Heart right ventricle (tissue), 16 donors: ENCODE data around the gene SWAP70. TPM values are rescaled to one million over a fixed set of nuclear protein-coding genes. Genes with fewer than 3 reads are reported as not detected.
A peak's percentile ranks its signal among the peaks of the same experiment; 100 is the strongest.

Experiments
- ATAC-seq, 8 donors: fragments of 200-7000 bp; cut with Tn5 transposase; one replicate each; pipeline ENCODE4 v1.9.1; 2020; ENCODE audit warnings: mild to moderate bottlenecking in 8 of 8, moderate library complexity in 8 of 8, moderate number of reproducible peaks in 1 of 8
- DNase-seq, 2 donors: peaks; one replicate each; pipeline ENCODE4 v3.0.0-alpha.2; 2020
- H3K27ac ChIP-seq, 10 donors: fragments of 200-600 bp; sonication (generic) in 2 of 10; one replicate each; pipeline versions ENCODE4 v1.5.0 to v1.8.0; 2020 to 2022; ENCODE audit warnings: mild to moderate bottlenecking in 3 of 10
- H3K27me3 ChIP-seq, 7 donors: fragments of 200-600 bp; one replicate each; pipeline ENCODE4 v1.8.0; 2021 to 2022; ENCODE audit warnings: mild to moderate bottlenecking in 2 of 7
- H3K36me3 ChIP-seq, 9 donors: fragments of 200-600 bp; sonication (generic) in 1 of 9; one replicate each; pipeline versions ENCODE4 v1.5.0 to v1.8.0; 2020 to 2022; ENCODE audit warnings: mild to moderate bottlenecking in 2 of 9
- H3K4me1 ChIP-seq, 9 donors: fragments of 200-600 bp; sonication (generic) in 1 of 9; one replicate each; pipeline versions ENCODE4 v1.5.0 to v1.8.0; 2020 to 2022; ENCODE audit warnings: mild to moderate bottlenecking in 4 of 9
- H3K4me3 ChIP-seq, 10 donors: fragments of 200-600 bp; sonication (generic) in 2 of 10; one replicate each; pipeline versions ENCODE4 v1.5.0 to v1.8.0; 2020 to 2022; ENCODE audit warnings: mild to moderate bottlenecking in 7 of 10, moderate library complexity in 2 of 10
- H3K9me3 ChIP-seq, 11 donors: fragments of 200-600 bp in 10 of 11; sonication (generic) in 2 of 11; one replicate each; pipeline versions ENCODE4 v1.5.0 to v1.8.0; 2013 to 2022; ENCODE audit warnings: mild to moderate bottlenecking in 2 of 11, control low read depth in 1 of 11, moderate library complexity in 1 of 11
- CTCF ChIP-seq, 9 donors: fragments of 200-600 bp; sonication (generic) in 2 of 9; IDR thresholded peaks; one replicate each; pipeline versions ENCODE4 v1.5.0 to v1.8.0; 2021 to 2022; ENCODE audit warnings: antibody characterized with exemption in 9 of 9, mild to moderate bottlenecking in 5 of 9, moderate library complexity in 1 of 9
- WGBS, 2 donors: extraction: QIAGEN DNeasy Blood & Tissue Kit; methylation state at CpG; one replicate each; pipeline ENCODE4 v1.1.7; 2013; ENCODE audit warnings: inconsistent platforms in 1 of 2; 5-methylcytosine and 5-hydroxymethylcytosine counted together
- intact Hi-C, 10 donors: fragments of 100-400 bp; cut with DNase I; formaldehyde crosslinking; loops; one replicate each; pipeline versions ENCODE4 v1.11.1 to v1.14.2; 2022
- polyA plus RNA-seq, 2 donors: library from polyadenylated mRNA; stranded (reverse); fragments of 200-250 nt; gene quantifications; one replicate each; pipeline ENCODE4 v1.2.3, GENCODE V29; 2013
- total RNA-seq, 10 donors: library from RNA; stranded (reverse); fragmentation: NEBNext Ultra II Directional in 3 of 10; extraction: Animal tissue kit (Norgen Biotek cat#: 25700) in 3 of 10; gene quantifications; one replicate each; pipeline versions ENCODE4 v1.2.1 to v1.2.4, GENCODE V29; 2021 to 2023
- donor health status: Arrhythmogenic right ventricular cardiomyopathy.
- donor health status: ischemic (EF 13 %, LVEDD 7.1; RV severe dilation, severe dysfunction).
- donor health status: healthy with polysubstance abuse.
- donor health status: DM: no; HTN: yes; CAD: no.
- donor health status: DM: no; HTN: no; CAD: no.
- donor health status: ischemic (EF 25% LVEDD 6.9; RV normal size, moderate dysfunction).
- donor health status: ischemic (EF 25% LVEDD 5.7; RV mildly dilated, moderate dysfunction).
- donor health status: healthy.
- donor health status: DM: yes; HTN: yes; CAD: no.
- donor health status: Ischemic cardiomyopathy.
- donor health status: ischemic (EF 35%, LVEDD 5.7; RV mildly dilated, moderate dysfunction).
- donor health status: nonischemic (EF 11% LVEDD 7.7; RV severe dilation, severe dysfunction).
- donor health status: DM: yes; HTN: yes; CAD: no.
- donor health status: PGD.
- donor health status: ischemic (EF 29% LVEDD 5.4; RV normal size, mild dysfunction).
- donor health status: nonischemic (EF 23%, LVEDD 6.1; RV moderate dilation, normal function).

Gene SWAP70
- total and polyA plus RNA-seq, 12 donors, result 7.8 to 33.4 (median 19.6) TPM

DNA sequence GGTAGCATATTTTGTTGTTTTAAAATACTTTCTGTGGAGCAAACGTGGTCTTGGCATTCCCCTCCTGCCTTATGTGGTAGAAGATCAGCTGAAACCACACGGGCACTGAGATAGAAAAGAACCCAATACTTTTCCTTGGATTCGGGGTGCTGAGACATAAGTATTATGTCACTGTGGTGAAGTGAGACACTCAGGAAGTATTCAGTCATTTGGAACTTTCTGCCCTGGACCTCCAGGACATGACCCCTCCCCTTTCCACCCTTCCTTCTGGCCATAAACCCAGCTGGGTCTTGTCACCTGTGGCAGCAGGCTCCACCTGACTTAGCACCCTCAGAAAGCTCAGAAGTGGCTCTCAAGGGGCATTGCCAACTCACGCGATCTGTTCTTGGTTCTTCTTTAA is 123.4 kb downstream of the SWAP70 start:
- peaks cover 0 to 86% (median 9%) of the 10 kb centered on the region in 9 donors for H3K36me3 ChIP-seq
- TF ChIP-seq CTCF (IDR thresholded peaks at IDR 0.05), result no peak
- peak overlapping the region in 3 of 10 donors; percentile 15 to 53 (median 29) for H3K27ac ChIP-seq
- intact Hi-C loops, result no loop called here
- H3K4me3 ChIP-seq, result no peak overlapping the region
- DNase-seq, result no peak
- ATAC-seq, result no peak
- no peaks in the 10 kb centered on the region for H3K27me3 ChIP-seq
- H3K4me1 ChIP-seq, result peaks cover 0 to 30% (median 12%) of the 10 kb centered on the region in 9 donors
- H3K9me3 ChIP-seq, result no peaks in the 10 kb centered on the region
- 89 to 93% methylated on average over 5 of the region's 5 CpGs for WGBS, 2 donors

DNA sequence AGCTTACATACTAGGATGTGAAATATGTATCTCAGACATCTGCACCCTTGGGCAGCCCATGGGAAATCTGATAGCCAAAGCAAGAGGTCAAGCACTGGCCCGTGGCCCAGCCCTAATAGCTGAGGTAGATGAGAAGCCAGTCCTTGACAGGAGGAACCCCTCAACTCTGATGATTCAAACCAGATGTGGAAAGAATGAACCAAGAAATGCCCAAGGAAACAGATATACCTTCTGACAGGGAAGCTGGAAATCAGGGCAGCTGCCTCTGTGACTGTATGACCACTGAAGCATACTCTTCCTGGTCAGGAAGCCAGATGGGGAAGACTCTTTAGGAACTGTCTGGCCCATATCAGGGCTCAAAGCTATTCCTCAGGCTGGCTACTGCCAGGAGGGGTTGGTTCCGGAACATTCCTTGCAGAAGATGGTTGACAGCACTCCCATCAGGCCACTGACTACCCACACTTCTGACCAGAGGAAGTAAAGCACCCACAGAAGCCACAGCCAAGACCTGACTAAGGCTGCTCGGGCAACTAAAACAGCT is 124.2 kb downstream of the SWAP70 start:
- ATAC-seq (peak in 6 of 8 donors; percentile 20 to 77 (median 43)), DNase-seq (no peak)
- peaks cover 0 to 86% (median 9%) of the 10 kb centered on the region in 9 donors for H3K36me3 ChIP-seq
- 79 to 85% methylated on average over 3 of the region's 3 CpGs for WGBS, 2 donors
- H3K27me3 ChIP-seq, result no peaks in the 10 kb centered on the region
- no peaks in the 10 kb centered on the region for H3K9me3 ChIP-seq
- H3K4me1 ChIP-seq, result peaks cover 0 to 30% (median 12%) of the 10 kb centered on the region in 9 donors
- intact Hi-C loops, result no loop called here
- no peak for TF ChIP-seq CTCF (IDR thresholded peaks at IDR 0.05)
- no peak overlapping the region for H3K4me3 ChIP-seq
- H3K27ac ChIP-seq, result peak overlapping the region in 4 of 10 donors; percentile 15 to 53 (median 30)

DNA sequence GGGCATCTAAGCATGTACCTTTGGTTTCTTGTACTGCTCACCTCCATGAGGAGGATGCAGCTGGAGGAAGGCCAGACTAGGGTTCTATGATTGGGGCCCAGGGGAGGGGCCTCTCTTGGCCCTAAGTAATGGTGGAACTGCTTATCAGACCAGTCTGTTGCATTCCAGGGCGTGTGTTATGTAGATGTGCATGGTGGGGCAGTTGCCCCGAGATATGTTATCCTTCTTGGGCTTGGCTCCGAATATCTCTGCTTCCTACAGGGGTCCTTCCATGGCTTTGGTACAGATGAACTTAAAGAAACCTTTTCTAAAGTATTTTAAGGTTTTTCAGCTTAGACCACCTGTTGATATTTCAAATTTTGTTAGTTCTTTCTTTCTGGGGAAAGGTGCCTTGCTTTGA is 126.0 kb downstream of the SWAP70 start:
- no peaks in the 10 kb centered on the region for H3K9me3 ChIP-seq
- peaks cover 0 to 15% (median 4%) of the 10 kb centered on the region in 9 donors for H3K4me1 ChIP-seq
- no peak for DNase-seq
- H3K27me3 ChIP-seq, result no peaks in the 10 kb centered on the region
- H3K27ac ChIP-seq, result no peak overlapping the region
- no peak for ATAC-seq
- WGBS, 2 donors, result 86 to 88% methylated on average over 3 of the region's 3 CpGs
- TF ChIP-seq CTCF (IDR thresholded peaks at IDR 0.05), result no peak
- intact Hi-C loops, result no loop called here
- no peak overlapping the region for H3K4me3 ChIP-seq
- peaks cover 0 to 84% (median 6%) of the 10 kb centered on the region in 9 donors for H3K36me3 ChIP-seq

DNA sequence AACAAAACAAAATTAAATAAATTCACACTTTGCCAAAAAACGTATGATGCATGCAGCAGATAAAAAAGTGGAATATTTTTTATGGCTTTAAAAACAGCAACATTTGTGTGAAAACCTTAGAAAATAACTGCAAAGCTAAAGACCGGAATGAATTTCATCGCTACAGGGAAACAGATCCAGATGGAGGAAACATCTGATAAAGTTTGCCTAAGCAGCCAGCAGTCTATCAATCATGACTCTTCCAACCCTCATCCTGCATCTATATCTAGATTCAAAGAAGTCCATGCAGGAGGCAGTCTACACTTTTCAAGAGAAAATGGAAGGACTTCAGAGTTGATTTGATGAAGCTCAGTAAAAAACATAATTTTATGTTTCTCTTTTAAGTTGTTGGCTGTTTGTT is 126.8 kb downstream of the SWAP70 start:
- Histone ChIP-seq H3K27me3 (no peaks in the 10 kb centered on the region), H3K36me3 (peaks cover 0 to 84% (median 2%) of the 10 kb centered on the region in 9 donors), H3K4me3 (no peak overlapping the region), H3K9me3 (no peaks in the 10 kb centered on the region), H3K4me1 (peaks cover 0 to 12% (median 4%) of the 10 kb centered on the region in 9 donors), H3K27ac (no peak overlapping the region)
- no peak for TF ChIP-seq CTCF (IDR thresholded peaks at IDR 0.05)
- WGBS, 2 donors, result 57 to 61% methylated on average over 3 of the region's 3 CpGs
- intact Hi-C loops, result no loop called here
- no peak for ATAC-seq
- DNase-seq, result no peak
